ENCODE results near the gene KIAA1328. TPM values are rescaled to one million over a fixed set of nuclear protein-coding genes. Genes with fewer than 3 reads are reported as not detected.
A peak's percentile ranks its signal among the peaks of the same experiment; 100 is the strongest.

KIAA1328 gene
- total RNA-seq (1 to 10 TPM; 2.3 to 5.2 (median 4.1) TPM), polyA plus RNA-seq (1 to 10 TPM; 2.1 to 3.0 TPM)

- Histone ChIP-seq H3K27ac (peak within 1 kb of the TSS; percentile 76 to 84 (median 80)), H3K9me3 (no peaks in the 10 kb centered on the region), H3K4me1 (peaks cover 0 to 6% (median 6%) of the 10 kb centered on the region in 3 donors), H3K27me3 (no peaks in the 10 kb centered on the region), H3K36me3 (no peaks in the 10 kb centered on the region), H3K4me3 (peak within 1 kb of the TSS; percentile 66 to 83 (median 74))
- TF ChIP-seq, protein P1, sequence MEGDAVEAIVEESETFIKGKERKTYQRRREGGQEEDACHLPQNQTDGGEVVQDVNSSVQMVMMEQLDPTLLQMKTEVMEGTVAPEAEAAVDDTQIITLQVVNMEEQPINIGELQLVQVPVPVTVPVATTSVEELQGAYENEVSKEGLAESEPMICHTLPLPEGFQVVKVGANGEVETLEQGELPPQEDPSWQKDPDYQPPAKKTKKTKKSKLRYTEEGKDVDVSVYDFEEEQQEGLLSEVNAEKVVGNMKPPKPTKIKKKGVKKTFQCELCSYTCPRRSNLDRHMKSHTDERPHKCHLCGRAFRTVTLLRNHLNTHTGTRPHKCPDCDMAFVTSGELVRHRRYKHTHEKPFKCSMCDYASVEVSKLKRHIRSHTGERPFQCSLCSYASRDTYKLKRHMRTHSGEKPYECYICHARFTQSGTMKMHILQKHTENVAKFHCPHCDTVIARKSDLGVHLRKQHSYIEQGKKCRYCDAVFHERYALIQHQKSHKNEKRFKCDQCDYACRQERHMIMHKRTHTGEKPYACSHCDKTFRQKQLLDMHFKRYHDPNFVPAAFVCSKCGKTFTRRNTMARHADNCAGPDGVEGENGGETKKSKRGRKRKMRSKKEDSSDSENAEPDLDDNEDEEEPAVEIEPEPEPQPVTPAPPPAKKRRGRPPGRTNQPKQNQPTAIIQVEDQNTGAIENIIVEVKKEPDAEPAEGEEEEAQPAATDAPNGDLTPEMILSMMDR (IDR thresholded peaks at IDR 0.05): peak in 1 of 4 donors; percentile 25
- intact Hi-C loops (cut with DNase I): no loop called here
- FAIRE-seq (no peak), ATAC-seq (peak; percentile 92 to 96 (median 95)), DNase-seq (peak; percentile 78 to 92 (median 84))
- 0% methylated on average over 65 to 83 of the region's 83 CpGs for WGBS, 2 donors
Measured at GRCh38 chr18:36828630-36829361, at the start of gene KIAA1328, which contains the start of gene TPGS2. Gene KIAA1328 (plus strand): TSS chr18:36829127. CDS start chr18:36829139, 12 bp downstream. Gene TPGS2 (minus strand): TSS chr18:36829002. CDS start chr18:36828767, 235 bp downstream.

- intact Hi-C loops (cut with DNase I): no loop called here
- FAIRE-seq: no peak
- 69 to 80% methylated on average over 2 of the region's 2 CpGs for WGBS, 2 donors
Measured at GRCh38 chr18:36780748-36781147, 48.2 kb upstream of the KIAA1328 start.

GRCh38 chr18:36782710-36783109 lies 46.2 kb upstream of the KIAA1328 start:
- H3K27ac ChIP-seq: no peak overlapping the region
- no peaks in the 10 kb centered on the region for H3K36me3 ChIP-seq
- FAIRE-seq (no peak), ATAC-seq (no peak), DNase-seq (no peak)
- TF ChIP-seq, protein P1 (IDR thresholded peaks at IDR 0.05): no peak
- no peaks in the 10 kb centered on the region for H3K9me3 ChIP-seq
- H3K4me1 ChIP-seq: no peaks in the 10 kb centered on the region
- intact Hi-C loops (cut with DNase I): no loop called here
- H3K27me3 ChIP-seq: no peaks in the 10 kb centered on the region
- no peak overlapping the region for H3K4me3 ChIP-seq
- 80 to 91% methylated on average over 9 of the region's 9 CpGs for WGBS, 2 donors

More at GRCh38 chr18:36780748-36781147, 48.2 kb upstream of the KIAA1328 start:
- Histone ChIP-seq H3K9me3 (no peaks in the 10 kb centered on the region), H3K27me3 (no peaks in the 10 kb centered on the region), H3K27ac (no peak overlapping the region), H3K4me3 (no peak overlapping the region), H3K4me1 (no peaks in the 10 kb centered on the region), H3K36me3 (no peaks in the 10 kb centered on the region)
- DNase-seq (no peak), ATAC-seq (no peak)
- TF ChIP-seq, protein P1 (IDR thresholded peaks at IDR 0.05): no peak

GRCh38 chr18:36783792-36784191 lies 45.1 kb upstream of the KIAA1328 start:
- ATAC-seq (no peak), FAIRE-seq (no peak), DNase-seq (no peak)
- no peaks in the 10 kb centered on the region for H3K4me1 ChIP-seq
- H3K9me3 ChIP-seq: no peaks in the 10 kb centered on the region
- H3K27ac ChIP-seq: no peak overlapping the region
- H3K27me3 ChIP-seq: no peaks in the 10 kb centered on the region
- intact Hi-C loops (cut with DNase I): no loop called here
- no peak overlapping the region for H3K4me3 ChIP-seq
- 95 to 98% methylated on average over 5 of the region's 5 CpGs for WGBS, 2 donors
- TF ChIP-seq, protein P1 (IDR thresholded peaks at IDR 0.05): no peak
- no peaks in the 10 kb centered on the region for H3K36me3 ChIP-seq

- TF ChIP-seq, protein P1 (IDR thresholded peaks at IDR 0.05): no peak
- ATAC-seq: peak; percentile 78 to 93 (median 88)
- intact Hi-C loops (cut with DNase I): no loop called here
- H3K27ac ChIP-seq: peak overlapping the region in 3 of 4 donors; percentile 7 to 30 (median 23)
- WGBS, 2 donors: 52 to 56% methylated on average over 4 of the region's 4 CpGs
- H3K4me1 ChIP-seq: no peaks in the 10 kb centered on the region
- H3K36me3 ChIP-seq: no peaks in the 10 kb centered on the region
- peak in 4 of 6 donors; percentile 23 to 46 (median 34) for DNase-seq
- H3K27me3 ChIP-seq: no peaks in the 10 kb centered on the region
- H3K4me3 ChIP-seq: no peak overlapping the region
- no peak for FAIRE-seq
- no peaks in the 10 kb centered on the region for H3K9me3 ChIP-seq
Measured at GRCh38 chr18:36786686-36787085, 42.2 kb upstream of the KIAA1328 start.
